ENCODE data around the gene PEX11A.

GRCh38 chr15:89735773-89736172, 45.2 kb upstream of the PEX11A start:
- TF ChIP-seq CTCF (IDR thresholded peaks at IDR 0.05) (no peak), POLR2A (IDR thresholded peaks at IDR 0.05) (no peak), EP300 (IDR thresholded peaks at IDR 0.05) (no peak)
